Activated T-cell treated with anti-CD3 and anti-CD28 coated beads, Interleukin-2, amount 50 U/mL, for 48 hours (primary cell): Measurements from ENCODE around the gene EPHX1.
"Not testable (repeated sequence)": the region's sequence is repeated elsewhere in the genome, so short reads cannot be mapped to it uniquely, and the experiment has no call there.

Experiments
- DNase-seq, 2 experiments: peaks; one replicate each; pipeline ENCODE4 v3.0.0-alpha.2; 2020

The EPHX1 gene

DNA sequence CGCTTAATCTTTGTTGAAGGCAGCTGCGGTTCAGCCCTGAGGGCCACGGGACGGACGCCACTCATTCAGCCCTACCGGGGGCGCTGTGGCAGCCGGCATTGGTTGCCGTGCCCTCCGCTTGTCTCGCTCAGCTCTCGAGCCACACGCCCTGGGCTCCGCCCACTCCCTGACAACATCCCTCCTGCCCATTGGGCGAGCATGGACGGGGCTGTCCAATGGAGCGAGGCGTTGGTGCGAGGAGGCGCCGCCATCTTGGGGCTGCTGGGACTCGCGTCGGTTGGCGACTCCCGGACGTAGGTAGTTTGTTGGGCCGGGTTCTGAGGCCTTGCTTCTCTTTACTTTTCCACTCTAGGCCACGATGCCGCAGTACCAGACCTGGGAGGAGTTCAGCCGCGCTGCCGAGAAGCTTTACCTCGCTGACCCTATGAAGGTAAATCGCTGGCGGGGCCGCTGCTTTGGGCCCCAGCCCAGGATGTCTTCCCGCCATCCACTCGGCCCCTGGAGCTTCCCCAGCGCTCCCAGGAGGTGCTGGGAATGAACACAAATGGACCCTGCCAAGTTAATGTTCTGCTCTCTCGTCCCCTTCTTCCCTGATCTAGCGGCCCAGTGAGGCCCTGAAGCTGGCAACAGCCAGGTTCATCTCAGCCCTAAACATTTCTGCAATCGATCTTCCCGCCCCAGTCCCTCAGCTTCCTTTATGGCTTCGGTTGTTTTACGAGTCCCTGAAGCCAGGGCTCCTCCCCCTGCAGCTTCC, 32.2 kb upstream of the EPHX1 start, which contains the start of gene SRP9:
TSS of gene SRP9 (plus strand) at position 244 of the 754 bp plus-strand sequence. CDS start at position 359, 115 bp downstream.
- DNase-seq = peak; percentile 99

- no peak for DNase-seq
Observed at GRCh38 chr1:225778337-225778669, 31.6 kb upstream of the EPHX1 start.

GRCh38 chr1:225779165-225779564, 30.8 kb upstream of the EPHX1 start:
- not testable (repeated sequence) for DNase-seq

GRCh38 chr1:225780134-225780533, 29.8 kb upstream of the EPHX1 start:
- DNase-seq = no peak

DNA sequence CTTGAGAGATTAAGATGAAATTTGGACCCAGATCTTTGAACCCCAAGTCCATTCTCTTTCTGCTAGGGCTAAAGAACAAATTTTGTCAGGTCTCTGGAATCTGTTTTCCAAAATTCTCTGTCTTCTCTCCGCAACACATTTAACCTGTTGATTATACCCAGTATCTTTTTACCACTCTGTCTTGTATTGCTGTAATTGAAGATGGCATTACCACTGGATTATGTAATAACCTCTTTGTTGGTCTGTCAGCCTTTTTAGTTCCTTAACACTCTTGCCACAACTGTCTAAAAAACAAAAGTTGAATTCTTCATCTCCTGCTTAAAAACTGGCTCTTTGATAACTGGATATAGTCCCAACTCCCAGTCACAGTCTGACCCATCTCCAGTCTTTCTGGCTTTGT, 29.3 kb upstream of the EPHX1 start:
- no peak for DNase-seq

DNA sequence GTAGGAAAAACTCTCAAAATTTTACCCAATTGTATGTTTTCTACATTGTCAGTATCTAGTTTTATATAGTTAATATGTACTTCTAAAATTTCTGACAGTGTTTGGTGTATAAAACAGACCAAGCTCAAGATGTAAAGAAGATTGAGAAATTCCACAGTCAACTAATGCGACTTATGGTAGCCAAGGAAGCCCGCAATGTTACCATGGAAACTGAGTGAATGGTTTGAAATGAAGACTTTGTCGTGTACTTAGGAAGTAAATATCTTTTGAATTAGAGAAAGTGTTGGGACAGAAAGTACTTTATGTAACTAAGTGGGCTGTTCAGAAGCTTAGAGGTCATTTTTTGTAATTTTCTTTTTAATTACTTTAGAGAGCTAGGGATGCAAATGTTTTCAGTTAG, 20.8 kb upstream of the EPHX1 start:
- DNase-seq = not testable (repeated sequence)

- no peak for DNase-seq
Observed at GRCh38 chr1:225794954-225795353, 15.0 kb upstream of the EPHX1 start.

DNA sequence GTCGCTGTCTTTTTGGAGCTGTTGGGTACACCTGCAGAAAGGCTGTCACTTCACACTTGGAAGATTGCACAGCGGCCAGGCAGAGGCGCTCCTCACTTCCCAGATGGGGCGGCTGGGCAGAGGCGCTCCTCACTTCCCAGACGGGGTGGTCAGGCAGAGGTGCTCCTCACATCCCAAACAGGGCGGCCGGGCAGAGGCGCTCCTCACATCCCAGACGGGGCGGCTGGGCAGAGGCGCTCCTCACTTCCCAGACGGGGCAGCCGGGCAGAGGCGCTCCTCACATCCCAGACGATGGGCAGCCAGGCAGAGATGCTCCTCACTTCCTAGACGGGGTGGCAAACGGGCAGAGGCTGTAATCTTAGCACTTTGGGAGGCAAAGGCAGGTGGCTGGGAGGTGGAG, 13.8 kb upstream of the EPHX1 start:
- not testable (repeated sequence) for DNase-seq

- not testable (repeated sequence) for DNase-seq
Observed at GRCh38 chr1:225801146-225801545, 8.8 kb upstream of the EPHX1 start.

DNA sequence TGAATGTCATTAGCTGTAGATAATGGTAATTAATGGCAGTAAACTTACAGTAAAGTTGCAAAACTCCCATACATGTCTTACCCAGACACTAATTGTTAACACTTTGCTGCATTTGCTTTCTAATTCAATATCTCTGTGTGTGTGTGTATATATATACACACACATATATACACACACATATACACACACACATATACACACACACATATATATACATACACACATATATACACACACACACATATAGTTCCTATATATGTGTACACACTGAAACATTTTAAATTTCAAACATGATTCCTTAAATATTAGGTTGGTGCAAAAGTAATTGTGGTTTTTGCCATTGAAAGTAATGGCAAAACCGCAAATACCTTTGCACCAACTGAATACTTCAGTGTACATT, 3.7 kb upstream of the EPHX1 start:
- no peak for DNase-seq

DNA sequence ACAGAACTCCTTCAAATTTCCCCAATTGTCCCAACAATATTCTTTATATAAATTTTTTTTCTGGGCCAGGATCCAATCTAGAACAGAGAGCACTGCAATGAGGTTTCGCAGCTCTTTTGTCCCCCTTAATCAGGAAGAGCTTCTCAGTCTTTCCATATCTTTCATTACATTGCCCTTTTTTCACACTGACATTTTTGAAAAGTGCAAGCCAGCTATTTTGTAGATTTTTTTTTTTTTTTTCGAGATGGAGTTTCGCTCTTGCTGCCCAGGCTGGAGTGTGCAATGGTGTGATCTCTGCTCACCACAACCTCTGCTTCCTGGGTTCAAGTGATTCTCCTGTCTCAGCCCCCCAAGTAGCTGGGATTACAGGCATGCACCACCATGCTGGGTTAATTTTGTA, 3.2 kb upstream of the EPHX1 start:
- DNase-seq = not testable (repeated sequence)

GRCh38 chr1:225808136-225808535, 1.8 kb upstream of the EPHX1 start:
- no peak for DNase-seq

DNA sequence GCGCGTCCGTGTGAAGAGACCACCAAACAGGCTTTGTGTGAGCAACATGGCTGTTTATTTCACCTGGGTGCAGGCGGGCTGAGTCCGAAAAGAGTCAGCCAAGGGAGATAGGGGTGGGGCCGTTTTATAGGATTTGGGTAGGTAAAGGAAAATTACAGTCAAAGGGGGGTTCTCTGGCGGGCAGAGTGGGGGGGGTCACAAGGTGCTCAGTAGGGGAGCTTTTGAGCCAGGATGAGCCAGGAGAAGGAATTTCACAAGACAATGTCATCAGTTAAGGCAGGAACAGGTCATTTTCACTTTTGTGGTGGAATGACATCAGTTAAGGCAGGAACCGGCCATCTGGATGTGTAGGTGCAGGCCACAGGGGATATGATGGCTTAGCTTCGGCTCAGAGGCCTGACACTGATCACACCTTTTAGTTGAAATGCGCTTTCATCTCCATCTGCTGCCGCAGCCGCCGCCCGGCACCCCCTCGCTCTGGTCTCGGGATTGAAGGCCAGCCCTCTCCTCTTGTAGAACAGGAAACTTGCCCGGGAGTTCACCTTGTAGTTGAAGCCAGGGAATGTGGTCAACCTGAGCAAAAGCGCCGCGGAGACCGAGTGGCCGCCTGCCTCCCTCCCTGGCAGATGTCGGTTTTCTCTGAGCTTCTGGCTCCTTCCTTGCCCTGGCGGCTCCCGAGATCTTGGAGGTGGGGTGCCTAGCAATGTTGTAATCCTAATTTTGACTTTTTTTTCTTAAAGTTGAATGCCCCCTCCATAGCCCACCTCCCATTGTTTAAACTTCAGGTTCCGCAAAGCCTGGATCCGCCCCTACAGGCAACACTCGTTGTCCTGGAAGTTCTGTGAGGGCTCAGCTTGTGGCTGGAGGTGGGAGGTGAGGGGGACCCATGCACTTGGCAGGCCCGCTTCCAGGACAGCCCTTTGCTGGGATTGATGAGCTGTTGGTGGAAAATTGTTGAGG, 935 bp downstream of the EPHX1 start:
- DNase-seq = not testable (repeated sequence)

- DNase-seq = no peak
Observed at GRCh38 chr1:225811622-225812487, 1.9 kb downstream of the EPHX1 start.

GRCh38 chr1:225812488-225813213, 2.7 kb downstream of the EPHX1 start:
- DNase-seq = no peak

DNA sequence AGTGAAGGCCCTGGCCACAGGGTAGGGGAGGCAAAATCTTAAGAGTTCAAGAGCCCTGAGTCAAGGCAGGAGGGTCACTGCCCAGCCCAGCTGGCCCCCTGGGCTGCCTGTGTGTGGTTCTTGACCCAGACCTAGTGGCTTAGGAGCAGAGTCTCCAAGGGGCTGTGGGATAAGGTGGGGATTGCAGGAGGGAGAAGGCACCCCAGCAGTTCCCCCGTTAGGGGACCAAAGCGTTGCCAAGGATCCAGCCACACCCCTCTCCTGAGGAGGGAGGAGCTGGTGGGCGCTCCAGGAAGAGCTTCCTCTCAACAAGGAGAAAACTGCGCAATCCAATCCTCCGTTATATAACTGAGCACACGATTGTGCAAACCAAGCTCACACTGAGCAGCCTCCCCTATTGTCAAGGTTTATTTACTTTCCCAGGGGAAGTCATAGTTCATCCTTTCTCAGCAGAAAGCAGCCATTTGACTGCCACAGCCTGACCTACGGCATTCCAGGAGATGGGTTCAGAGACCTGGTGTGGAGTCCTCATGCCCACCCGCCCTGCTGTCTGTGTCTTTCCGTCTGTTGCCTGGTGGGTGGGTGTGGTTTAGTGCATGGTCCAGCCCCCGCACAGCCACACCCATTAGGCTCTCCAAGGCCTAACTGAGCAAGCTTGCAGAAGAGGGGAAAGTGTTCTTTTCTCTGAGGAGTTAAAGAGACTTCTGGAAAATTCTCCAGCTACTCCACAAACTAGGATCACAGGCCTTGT, 3.5 kb downstream of the EPHX1 start:
- DNase-seq = no peak

DNA sequence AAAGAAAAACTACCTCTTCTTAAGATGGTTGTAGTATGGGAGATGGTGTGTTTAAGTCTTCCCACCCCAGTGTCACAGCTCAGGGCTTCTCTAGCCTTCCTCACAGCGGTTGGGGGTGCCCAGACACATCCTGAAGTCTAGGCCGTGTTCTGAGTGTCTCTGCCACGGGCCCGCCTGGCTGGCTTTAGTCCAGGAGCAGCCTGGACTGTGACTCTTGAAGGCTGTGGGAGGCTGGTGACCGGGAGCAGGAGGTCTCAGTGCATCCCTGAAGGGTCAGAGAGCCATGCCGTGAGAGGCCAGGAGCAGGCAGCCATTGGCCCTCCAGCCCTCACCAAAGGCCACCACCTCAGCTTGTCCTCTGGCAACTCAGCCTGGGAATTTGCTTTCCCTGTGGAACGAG, 4.5 kb downstream of the EPHX1 start:
- DNase-seq = no peak

DNA sequence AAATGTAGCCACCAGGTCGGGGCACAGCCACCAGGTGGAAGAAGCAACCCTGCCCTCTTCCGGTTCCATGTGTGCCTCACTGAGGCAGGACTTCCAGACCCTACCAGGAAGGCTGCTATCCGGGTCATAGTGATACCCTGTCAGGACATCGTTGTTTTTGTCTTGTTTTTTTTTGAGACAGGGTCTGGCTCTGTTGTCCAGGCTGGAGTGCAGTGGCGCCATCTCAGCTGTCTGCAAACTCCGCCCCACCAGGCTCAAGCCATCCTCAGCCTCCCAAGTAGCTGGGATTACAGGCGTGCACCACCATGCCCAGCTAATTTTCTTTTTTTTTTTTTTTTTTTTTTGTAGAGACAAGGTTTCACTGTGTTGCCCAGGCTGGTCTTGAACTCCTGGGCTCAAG, 5.2 kb downstream of the EPHX1 start:
- not testable (repeated sequence) for DNase-seq

DNA sequence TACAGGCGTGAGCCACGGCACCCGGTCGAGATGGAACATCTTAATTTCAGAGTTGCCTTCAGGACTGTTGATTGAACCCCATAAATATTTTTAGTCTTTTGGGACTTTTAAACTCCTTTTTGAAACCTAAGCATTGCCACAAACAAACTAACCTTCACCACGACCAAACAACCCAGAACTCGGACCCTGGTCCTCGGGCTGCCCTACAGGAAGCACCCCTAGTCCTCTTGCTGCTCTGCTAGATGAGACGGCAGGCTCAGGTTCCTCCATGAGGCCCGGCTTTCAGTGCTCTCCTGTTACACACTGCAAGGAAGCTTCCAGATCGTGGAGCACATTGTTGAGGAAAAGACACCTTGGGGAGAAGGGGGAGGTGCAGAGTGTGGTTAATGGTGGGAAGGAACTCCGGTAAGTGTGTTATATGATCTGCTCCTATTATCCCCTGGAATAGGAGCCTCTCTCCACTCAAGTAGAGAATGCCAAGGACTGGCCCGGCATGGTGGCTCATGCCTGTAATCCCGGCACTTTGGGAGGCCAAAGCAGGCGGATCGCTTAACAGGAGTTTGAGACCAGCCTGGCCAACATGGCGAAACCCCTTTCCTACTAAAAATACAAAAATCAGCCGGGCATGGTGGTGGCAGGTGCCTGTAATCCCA, 5.7 kb downstream of the EPHX1 start:
- no peak for DNase-seq

- no peak for DNase-seq
Observed at GRCh38 chr1:225816643-225817538, 7.0 kb downstream of the EPHX1 start.
